Skin of body (tissue), 2 donors: ENCODE results near the gene OR52W1. TPM values are rescaled to one million over a fixed set of nuclear protein-coding genes. Genes with fewer than 3 reads are reported as not detected.

Source experiments
- DNase-seq: peaks from one replicate; lab custom pipeline; 2025; lab: John Stamatoyannopoulos, UW
- total RNA-seq: library from RNA; depleted of rRNA; stranded (reverse); fragments of >200 nt; gene quantifications from one replicate; pipeline ENCODE4 v1.2.3, GENCODE V29; 2014

The OR52W1 gene, protein sequence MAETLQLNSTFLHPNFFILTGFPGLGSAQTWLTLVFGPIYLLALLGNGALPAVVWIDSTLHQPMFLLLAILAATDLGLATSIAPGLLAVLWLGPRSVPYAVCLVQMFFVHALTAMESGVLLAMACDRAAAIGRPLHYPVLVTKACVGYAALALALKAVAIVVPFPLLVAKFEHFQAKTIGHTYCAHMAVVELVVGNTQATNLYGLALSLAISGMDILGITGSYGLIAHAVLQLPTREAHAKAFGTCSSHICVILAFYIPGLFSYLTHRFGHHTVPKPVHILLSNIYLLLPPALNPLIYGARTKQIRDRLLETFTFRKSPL
- not detected for total RNA-seq

DNA sequence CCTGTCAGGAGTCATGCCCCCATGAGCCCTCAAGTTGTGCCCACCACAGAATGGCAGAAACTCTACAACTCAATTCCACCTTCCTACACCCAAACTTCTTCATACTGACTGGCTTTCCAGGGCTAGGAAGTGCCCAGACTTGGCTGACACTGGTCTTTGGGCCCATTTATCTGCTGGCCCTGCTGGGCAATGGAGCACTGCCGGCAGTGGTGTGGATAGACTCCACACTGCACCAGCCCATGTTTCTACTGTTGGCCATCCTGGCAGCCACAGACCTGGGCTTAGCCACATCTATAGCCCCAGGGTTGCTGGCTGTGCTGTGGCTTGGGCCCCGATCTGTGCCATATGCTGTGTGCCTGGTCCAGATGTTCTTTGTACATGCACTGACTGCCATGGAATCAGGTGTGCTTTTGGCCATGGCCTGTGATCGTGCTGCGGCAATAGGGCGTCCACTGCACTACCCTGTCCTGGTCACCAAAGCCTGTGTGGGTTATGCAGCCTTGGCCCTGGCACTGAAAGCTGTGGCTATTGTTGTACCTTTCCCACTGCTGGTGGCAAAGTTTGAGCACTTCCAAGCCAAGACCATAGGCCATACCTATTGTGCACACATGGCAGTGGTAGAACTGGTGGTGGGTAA is at the start of gene OR52W1:
OR52W1 (plus strand) TSS at position 51 of the 637 bp plus-strand sequence; CDS start at position 51, 0 bp downstream.
- no peak for DNase-seq

DNA sequence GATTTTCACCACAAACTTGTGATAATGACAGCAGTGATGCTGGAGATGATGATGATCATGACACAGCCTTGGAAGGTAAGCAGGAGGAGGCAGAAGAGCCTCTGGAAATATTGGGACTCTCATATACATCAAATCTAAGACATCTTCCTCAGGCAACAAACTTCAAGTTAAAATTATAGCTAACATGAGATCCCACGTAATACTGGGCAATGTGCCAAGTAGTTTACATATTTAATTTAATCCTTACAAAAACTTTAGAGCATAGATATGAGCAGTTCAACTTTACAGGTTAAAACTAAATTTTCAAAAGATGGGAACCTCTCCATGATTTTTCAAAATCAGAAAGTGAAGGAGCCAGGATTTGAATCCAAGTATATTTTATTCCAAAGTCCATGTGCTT is 47.9 kb upstream of the OR52W1 start:
- DNase-seq: no peak

- DNase-seq: no peak
These were observed 46.9 kb upstream of the OR52W1 start for GRCh38 chr11:6152126-6152525.

DNA sequence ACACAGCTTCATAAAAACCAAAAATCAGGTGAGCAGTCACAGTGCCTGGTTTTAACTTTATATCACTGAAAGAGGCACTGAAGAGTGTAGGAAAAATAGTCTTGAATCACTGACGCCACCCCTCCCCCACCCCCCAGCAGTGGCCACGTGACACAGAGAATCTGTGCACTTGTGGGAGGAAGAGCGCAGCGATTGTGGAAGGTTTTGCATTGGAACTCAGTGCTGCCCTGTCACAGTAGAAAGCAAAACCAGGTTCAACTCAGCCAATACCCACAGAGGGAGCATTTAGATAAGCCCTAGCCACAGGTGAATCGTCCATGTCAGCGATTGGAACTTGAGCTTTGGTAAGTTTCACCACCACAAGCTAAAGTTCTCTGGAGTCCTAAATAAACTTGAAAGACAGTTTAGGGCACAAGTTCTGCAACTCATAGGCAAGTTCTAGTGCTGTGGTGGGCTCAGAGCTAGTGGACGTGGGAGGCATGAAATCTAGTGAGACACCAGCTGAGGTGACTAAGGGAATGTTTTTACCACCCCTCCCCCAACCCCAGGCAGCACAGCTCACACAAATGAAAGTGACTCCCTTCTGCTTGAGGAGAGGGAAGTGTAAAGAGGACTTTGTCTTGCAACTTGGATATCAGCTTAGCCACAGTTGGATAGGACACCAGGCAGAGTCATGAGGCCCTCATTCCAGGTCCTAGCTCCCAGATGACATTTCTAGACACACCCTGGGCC is 42.2 kb upstream of the OR52W1 start:
- DNase-seq: no peak

GRCh38 chr11:6170226-6170625 is 28.8 kb upstream of the OR52W1 start, which contains the start of gene OR52B2:
TSS of gene OR52B2 (minus strand) at chr11:6170326. CDS start at chr11:6170326, 0 bp downstream.
- no peak for DNase-seq

DNA sequence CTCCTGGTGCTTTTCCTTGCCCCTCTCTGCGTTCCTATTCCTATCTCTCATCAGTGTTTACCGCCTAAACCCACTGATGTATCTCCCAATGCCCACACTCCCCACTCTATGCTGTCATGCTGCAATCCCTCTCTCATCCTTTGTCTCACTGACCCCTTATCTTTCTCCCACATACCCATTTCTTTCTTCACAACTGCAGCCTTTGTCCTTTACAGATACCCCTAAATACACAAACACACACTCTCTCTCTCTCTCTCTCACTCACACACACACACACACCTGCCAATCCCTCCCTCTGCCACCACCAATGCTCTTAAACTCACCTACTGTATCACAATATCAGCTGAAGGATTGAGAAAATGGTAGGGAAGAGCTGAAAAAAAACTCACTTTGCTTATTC is 23.6 kb upstream of the OR52W1 start:
- DNase-seq: no peak

- DNase-seq: no peak
These were observed 7.3 kb upstream of the OR52W1 start for GRCh38 chr11:6191742-6192141.

DNA sequence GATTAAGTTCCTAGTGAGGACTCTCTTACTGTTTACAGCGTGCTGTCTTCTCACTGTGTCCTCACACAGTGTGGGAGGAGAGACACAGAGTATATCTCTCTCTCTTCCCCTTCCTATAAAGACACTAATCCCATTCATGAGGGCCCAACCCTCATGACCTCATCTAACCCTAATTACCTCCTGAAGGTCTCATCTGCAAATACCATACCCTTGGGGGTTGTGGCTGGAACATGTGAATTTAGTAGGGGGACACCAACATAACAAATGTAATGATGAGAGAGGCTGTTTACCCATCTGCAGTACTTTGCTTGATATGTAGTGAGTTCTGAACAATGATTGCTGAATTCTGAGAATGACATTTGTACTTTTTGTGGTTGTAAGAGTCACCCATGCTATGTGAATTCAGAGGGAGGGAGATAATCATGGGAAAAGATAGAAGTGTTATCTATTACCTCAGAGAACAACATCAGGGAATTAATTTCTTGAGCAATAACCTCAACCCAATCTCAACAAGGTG is 4.9 kb upstream of the OR52W1 start:
- DNase-seq: no peak

- DNase-seq: no peak
These were observed 2.6 kb upstream of the OR52W1 start for GRCh38 chr11:6196396-6196795.

GRCh38 chr11:6197466-6198200 is 1.4 kb upstream of the OR52W1 start:
- no peak for DNase-seq

- DNase-seq: no peak
These were observed 2.0 kb downstream of the OR52W1 start for GRCh38 chr11:6200975-6201374.

DNA sequence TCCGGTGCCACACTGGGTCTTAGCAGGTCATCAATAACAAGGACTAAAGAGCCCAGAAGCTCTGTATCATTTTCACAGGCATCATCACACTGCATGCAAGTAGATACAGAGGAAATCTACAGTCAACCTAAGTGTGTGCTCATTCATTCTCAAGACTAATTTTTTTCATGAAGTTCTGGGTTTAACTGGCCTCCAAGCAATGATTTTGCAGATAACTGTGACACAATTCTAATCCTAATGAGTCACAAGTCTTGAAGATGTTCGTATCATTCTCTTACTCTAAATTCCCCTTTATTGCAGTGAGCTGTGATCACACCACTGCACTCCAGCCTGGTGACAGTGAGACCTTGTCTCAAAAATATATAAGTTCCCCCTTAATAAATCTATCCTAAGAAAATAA is 2.5 kb downstream of the OR52W1 start:
- no peak for DNase-seq

- DNase-seq: no peak
These were observed 3.0 kb downstream of the OR52W1 start for GRCh38 chr11:6202041-6202440.

GRCh38 chr11:6203327-6203726 is 4.3 kb downstream of the OR52W1 start:
- no peak for DNase-seq

- DNase-seq: no peak
These were observed 5.7 kb downstream of the OR52W1 start for GRCh38 chr11:6204706-6205105.

DNA sequence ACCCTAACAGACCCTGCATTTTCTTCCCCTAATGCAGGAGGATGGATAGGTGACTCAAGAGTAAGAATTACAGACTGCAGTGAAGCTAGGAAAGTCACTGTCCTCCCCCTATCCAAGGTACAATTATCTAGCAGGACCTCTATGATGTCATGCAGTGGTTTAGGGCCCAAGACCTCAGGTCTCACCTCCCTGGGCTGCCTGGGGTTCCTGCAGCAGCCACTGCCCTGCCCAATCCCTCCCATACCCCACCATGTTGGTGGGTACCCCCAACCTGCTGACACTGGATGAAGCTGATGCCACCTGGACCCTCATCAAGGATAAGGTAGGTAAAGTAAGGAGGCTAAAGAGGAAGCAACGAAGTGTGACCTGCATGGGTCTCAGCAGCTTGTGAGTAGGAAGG is 6.3 kb downstream of the OR52W1 start, which contains the start of gene C11orf42:
C11orf42 (plus strand) TSS at position 192 of the 400 bp plus-strand sequence; CDS start at position 251, 59 bp downstream.
- no peak for DNase-seq

DNA sequence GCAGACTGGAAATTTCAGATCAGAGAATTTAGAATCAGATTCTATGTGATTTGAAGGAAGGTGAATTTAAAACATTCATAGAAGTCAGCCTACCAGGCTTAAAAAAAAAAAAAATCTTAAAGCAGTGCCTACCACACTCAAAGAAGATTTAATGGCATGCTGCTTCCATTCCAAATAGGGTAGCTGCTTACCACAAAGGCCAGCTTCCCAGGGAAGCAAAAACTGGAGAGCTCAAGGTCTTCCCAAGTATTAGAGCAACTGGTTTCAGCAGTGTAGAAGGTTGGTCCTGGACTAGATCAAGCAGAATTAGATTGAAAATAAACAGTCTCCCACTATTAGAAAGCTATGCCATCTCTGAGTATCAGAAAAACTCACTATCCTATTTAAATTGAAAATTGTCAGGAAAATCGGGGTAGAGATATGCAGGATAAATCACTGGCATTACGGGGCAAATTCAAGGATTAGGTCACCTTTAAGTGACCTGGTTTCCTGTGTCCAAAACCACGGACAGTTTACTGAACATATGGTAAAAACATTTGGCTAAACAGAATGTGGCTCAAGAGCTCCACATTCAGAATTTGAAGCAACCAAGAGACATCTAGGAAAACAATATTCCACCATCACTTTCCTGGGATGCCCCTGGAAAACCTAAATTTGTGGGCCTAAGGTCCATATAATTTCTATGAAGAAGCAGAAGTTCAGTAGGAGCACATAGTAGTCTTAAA is 7.6 kb downstream of the OR52W1 start:
- no peak for DNase-seq

- no peak for DNase-seq
These were observed 10.8 kb downstream of the OR52W1 start for GRCh38 chr11:6209801-6210200.

DNA sequence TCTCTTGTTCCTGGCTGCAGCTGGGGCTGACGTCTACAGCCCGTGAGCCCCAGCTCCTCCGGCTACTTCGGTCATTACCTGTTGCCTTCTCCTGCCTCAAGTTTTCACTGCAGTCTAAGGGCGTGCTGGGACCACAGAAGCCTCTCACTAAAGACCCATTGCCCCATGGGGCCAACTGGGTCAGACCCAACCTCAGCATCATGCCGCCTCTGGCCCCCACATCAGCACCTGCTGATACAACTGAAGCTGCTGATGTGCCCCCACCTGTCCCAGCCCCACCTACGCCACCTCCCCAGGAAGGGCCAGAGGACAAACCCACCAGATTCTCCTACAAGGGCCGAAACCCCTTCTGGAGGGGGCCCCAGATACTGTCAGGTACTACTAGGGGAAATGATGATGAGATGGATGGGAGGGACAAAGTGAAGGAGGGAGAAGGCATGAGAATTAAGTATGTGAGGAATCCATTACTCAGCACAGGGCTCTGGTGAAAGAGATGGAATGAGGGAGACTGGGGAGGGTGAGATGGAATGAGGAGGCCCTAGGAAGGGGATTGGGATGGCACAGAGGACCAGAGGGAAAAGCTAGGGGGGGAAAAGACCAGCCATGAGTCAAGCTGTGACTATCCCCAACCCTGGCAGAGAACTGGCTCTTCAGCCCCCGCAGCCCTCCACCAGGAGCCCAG is 11.4 kb downstream of the OR52W1 start:
- no peak for DNase-seq

GRCh38 chr11:6214530-6214929 is 15.5 kb downstream of the OR52W1 start:
- no peak for DNase-seq
